ENCODE data around the gene LASP1. TPM values are rescaled to one million over a fixed set of nuclear protein-coding genes. Genes with fewer than 3 reads are reported as not detected.
"Not testable (repeated sequence)": the region's sequence is repeated elsewhere in the genome, so short reads cannot be mapped to it uniquely, and the experiment has no call there.

LASP1 gene
- total RNA-seq, 1 donor from 2014 or later = 58.5 TPM

GRCh38 chr17:38922538-38923297 lies 52.9 kb downstream of the LASP1 start:
- DNase-seq (ENCODE audit: low spot score) (no peak), ATAC-seq (peak; percentile 51)

- ATAC-seq = no peak
- no peak for DNase-seq (ENCODE audit: low spot score)
Measured at GRCh38 chr17:38925263-38925995, 55.6 kb downstream of the LASP1 start, which contains the start of gene LASP1NB. TSS of gene LASP1NB (plus strand) at chr17:38925614.

GRCh38 chr17:38926293-38927070 lies 56.6 kb downstream of the LASP1 start:
- ATAC-seq (no peak), DNase-seq (ENCODE audit: low spot score) (no peak)

- ATAC-seq; DNase-seq (ENCODE audit: low spot score): not testable (repeated sequence)
Measured at GRCh38 chr17:38930782-38931181, 60.9 kb downstream of the LASP1 start.

- DNase-seq (ENCODE audit: low spot score); ATAC-seq: not testable (repeated sequence)
Measured at GRCh38 chr17:38933962-38934361, 64.1 kb downstream of the LASP1 start.

- DNase-seq (ENCODE audit: low spot score) (no peak), ATAC-seq (no peak)
Measured at GRCh38 chr17:38939987-38940386, 70.1 kb downstream of the LASP1 start.

GRCh38 chr17:38940404-38940803 lies 70.5 kb downstream of the LASP1 start:
- DNase-seq (ENCODE audit: low spot score) (no peak), ATAC-seq (no peak)

- DNase-seq (ENCODE audit: low spot score) (no peak), ATAC-seq (no peak)
Measured at GRCh38 chr17:38942696-38943334, 73.0 kb downstream of the LASP1 start.

- no peak for ATAC-seq
- no peak for DNase-seq (ENCODE audit: low spot score)
Measured at GRCh38 chr17:38943607-38944006, 73.7 kb downstream of the LASP1 start.

GRCh38 chr17:38947189-38947588 lies 77.3 kb downstream of the LASP1 start:
- ATAC-seq (no peak), DNase-seq (ENCODE audit: low spot score) (no peak)

- not testable (repeated sequence) for DNase-seq (ENCODE audit: low spot score); ATAC-seq
Measured at GRCh38 chr17:38953800-38954199, 83.9 kb downstream of the LASP1 start.

GRCh38 chr17:38958326-38958725 lies 88.5 kb downstream of the LASP1 start:
- ATAC-seq = no peak

GRCh38 chr17:38958756-38959155 lies 88.9 kb downstream of the LASP1 start:
- no peak for DNase-seq (ENCODE audit: low spot score)
- ATAC-seq = no peak

More at GRCh38 chr17:38958326-38958725, 88.5 kb downstream of the LASP1 start:
- DNase-seq (ENCODE audit: low spot score) = no peak

GRCh38 chr17:38959508-38959907 lies 89.7 kb downstream of the LASP1 start:
- no peak for ATAC-seq

GRCh38 chr17:38960402-38960801 lies 90.5 kb downstream of the LASP1 start:
- ATAC-seq (no peak), DNase-seq (ENCODE audit: low spot score) (no peak)

More at GRCh38 chr17:38959508-38959907, 89.7 kb downstream of the LASP1 start:
- no peak for DNase-seq (ENCODE audit: low spot score)

GRCh38 chr17:38961413-38961812 lies 91.6 kb downstream of the LASP1 start:
- ATAC-seq (no peak), DNase-seq (ENCODE audit: low spot score) (no peak)

- ATAC-seq (peak; percentile 99), DNase-seq (ENCODE audit: low spot score) (peak; percentile 92)
Measured at GRCh38 chr17:38967290-38967738, 97.5 kb downstream of the LASP1 start, which contains the start of gene FBXO47. TSS of gene FBXO47 (minus strand) at chr17:38967403. CDS start at chr17:38963025, 4,378 bp downstream.

GRCh38 chr17:38969281-38969680 lies 99.4 kb downstream of the LASP1 start:
- ATAC-seq (no peak), DNase-seq (ENCODE audit: low spot score) (no peak)

GRCh38 chr17:38970128-38970527 lies 100.3 kb downstream of the LASP1 start:
- no peak for DNase-seq (ENCODE audit: low spot score)
- peak; percentile 55 for ATAC-seq

- DNase-seq (ENCODE audit: low spot score) = no peak
- ATAC-seq = no peak
Measured at GRCh38 chr17:38970804-38971203, 100.9 kb downstream of the LASP1 start.

Data from left lobe of liver (tissue), 2 donors.